ENCODE results near the gene SERPINA4. TPM values are rescaled to one million over a fixed set of nuclear protein-coding genes. Genes with fewer than 3 reads are reported as not detected.

SERPINA4 gene, protein sequence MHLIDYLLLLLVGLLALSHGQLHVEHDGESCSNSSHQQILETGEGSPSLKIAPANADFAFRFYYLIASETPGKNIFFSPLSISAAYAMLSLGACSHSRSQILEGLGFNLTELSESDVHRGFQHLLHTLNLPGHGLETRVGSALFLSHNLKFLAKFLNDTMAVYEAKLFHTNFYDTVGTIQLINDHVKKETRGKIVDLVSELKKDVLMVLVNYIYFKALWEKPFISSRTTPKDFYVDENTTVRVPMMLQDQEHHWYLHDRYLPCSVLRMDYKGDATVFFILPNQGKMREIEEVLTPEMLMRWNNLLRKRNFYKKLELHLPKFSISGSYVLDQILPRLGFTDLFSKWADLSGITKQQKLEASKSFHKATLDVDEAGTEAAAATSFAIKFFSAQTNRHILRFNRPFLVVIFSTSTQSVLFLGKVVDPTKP
- polyA plus RNA-seq (ENCODE audit: insufficient read length in 3 of 3): 1 to 10 TPM in 2 of 3 donors, under 1 TPM in 1; 0.70 to 1.5 (median 1.5) TPM
- long read RNA-seq, donor 1: 0 reads
- long read RNA-seq, donor 2, partial matches to known transcripts: 0 of 1 reads
- long read RNA-seq, donor 2, other reads (novel, unspliced or antisense): 0 of 1 reads
- long read RNA-seq, donor 3: 0 reads
- long read RNA-seq, donor 4, partial matches to known transcripts: 0 of 1 reads
- long read RNA-seq, donor 4, other reads (novel, unspliced or antisense): 0 of 1 reads
- long read RNA-seq, donor 5: 0 reads
- long read RNA-seq, donor 6, partial matches to known transcripts: 0 of 1 reads
- long read RNA-seq, donor 6, other reads (novel, unspliced or antisense): 0 of 1 reads
- long read RNA-seq, donor 7: 0 reads
- long read RNA-seq, donor 8: 0 reads
- long read RNA-seq, donor 9, partial matches to known transcripts: 0 of 1 reads
- long read RNA-seq, donor 9, other reads (novel, unspliced or antisense): 0 of 1 reads
- long read RNA-seq, donor 10: 0 reads
- long read RNA-seq, donor 11: 0 reads
- long read RNA-seq, donor 12: 0 reads
- long read RNA-seq, donor 13: 0 reads
- long read RNA-seq, donor 14: 0 reads
- long read RNA-seq, donor 15: 0 reads
- long read RNA-seq, donor 16, partial matches to known transcripts: 0 of 1 reads
- long read RNA-seq, donor 16, other reads (novel, unspliced or antisense): 0 of 1 reads

DNA sequence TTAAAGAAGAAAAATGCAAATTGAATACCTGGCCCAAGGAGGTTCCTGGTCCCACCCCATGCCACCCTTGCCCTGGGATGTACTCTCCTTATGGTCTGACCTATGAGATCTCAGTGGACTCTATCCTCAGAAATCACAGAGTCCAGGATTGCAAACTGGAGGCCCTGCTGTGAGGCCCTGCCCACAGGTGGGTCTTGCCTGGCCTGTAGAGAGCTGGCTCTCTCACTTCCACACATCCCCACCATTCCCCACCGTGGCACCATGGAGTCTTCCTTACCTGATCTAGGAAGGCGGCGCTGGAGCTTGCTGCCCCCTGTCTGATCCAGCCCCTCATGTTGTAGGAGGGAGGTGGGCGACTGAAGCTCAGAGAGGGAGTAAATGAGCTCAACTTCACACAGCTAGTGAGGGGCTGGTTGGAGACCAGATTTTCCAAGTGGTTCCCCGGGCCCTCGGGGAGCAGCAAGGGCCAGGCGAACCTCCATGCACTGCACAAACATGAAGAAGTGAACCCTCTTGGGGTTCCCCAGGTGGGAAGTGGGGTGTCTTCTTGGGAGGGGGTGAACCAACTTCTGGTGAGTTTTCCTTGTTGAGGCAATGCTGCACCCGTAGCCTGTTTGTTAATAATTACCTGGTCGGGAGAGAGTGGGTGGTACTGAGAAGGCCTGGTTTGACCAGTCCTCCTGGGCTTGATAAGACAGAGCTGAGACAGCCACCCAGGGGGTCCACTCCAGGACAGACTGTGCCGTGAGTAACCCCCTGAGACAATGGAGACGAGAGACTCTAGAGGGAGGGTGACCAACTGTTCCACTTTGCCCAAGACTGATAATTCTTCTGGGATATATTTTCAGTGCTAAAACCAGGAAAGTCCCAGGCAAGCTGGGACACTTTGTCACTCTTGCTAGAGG is at the start of gene SERPINA4:
Gene SERPINA4 (plus strand): TSS at position 692 of the 905 bp plus-strand sequence. CDS start 2,041 bp downstream, outside the sequence.
- no peak for DNase-seq (ENCODE audit: extremely low read depth in 1 of 11, low read depth in 9 of 11, low spot score in 4 of 11)

DNA sequence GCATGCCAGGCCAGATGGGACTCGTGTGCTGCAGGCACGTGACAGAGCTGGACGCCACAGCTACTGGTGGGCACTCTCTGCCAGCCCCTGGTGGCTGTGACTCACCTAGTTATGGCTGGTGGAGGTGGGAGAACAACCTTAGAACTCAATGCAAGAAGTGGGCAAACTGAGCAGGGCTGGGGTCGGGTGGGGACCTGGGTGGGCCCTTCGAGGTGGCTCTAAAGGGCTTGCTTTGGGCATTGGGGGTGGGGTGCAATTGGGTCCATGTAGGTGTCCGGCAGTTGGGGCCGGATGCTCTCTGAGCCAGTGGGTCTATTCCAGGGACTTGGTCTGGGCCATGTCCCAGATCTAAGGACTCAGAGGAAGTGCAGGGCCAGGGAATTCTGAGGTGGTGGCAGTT is 46.9 kb upstream of the SERPINA4 start:
- no peak for DNase-seq (ENCODE audit: extremely low read depth in 1 of 11, low read depth in 9 of 11, low spot score in 4 of 11)

DNA sequence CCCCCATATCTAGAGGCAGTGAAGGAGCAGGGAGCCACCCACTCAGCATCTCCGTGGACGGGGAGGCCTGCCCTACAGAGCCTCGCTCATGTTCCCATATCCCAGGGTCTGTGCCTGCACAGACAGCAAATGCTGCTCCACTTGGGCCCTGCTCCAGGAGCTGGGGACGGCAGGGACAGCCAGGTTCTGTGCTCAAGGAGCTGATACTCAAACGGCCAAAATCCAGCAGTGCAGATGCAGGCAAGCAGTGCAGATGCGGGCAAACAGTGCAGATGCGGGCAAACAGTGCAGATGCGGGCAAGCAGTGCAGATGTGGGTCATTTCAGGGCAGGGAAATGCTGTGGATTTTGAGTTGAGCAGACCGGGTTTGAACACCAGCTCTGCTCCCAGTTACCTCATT is 45.8 kb upstream of the SERPINA4 start:
- DNase-seq (ENCODE audit: extremely low read depth in 1 of 11, low read depth in 9 of 11, low spot score in 4 of 11): no peak

DNA sequence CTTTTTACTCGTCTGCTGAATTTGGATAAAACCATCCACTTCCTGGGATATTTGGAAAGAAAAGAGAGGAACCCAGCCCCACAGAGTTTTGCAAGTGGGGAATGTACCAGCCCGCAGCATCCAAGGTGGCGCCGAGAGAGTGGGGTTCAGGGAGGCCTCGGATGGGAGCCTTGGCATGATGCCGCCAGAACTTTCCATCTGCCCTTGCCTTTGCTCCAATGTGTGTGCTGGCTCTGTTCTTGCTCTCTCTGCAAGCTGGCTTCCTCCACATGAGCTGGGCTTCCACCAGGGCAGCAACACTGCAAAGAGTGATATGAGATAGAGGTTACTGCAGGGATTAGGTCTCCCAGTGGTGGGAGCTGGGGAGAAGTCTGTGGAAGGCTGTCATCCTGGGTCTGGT is 45.4 kb upstream of the SERPINA4 start:
- DNase-seq (ENCODE audit: extremely low read depth in 1 of 11, low read depth in 9 of 11, low spot score in 4 of 11): no peak

DNA sequence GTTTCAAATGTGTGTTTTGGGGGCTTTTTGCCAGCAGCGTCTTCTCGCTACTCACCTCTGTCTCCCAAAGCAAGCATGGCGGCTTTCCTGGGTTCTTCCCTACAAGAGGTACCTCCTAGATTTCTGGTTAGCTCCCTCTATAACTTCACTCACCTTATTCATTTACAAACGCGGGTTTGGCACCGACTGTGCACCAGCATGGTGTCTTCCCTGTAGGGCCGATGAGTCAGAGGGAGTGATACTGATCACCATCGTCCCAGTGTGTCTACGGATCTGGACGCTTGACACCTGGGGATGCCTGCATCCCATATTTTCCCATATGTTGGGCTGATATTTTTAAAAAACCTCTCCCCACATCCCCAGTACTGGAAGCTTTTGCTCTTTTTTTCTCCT is 44.0 kb upstream of the SERPINA4 start:
- no peak for DNase-seq (ENCODE audit: extremely low read depth in 1 of 11, low read depth in 9 of 11, low spot score in 4 of 11)

DNA sequence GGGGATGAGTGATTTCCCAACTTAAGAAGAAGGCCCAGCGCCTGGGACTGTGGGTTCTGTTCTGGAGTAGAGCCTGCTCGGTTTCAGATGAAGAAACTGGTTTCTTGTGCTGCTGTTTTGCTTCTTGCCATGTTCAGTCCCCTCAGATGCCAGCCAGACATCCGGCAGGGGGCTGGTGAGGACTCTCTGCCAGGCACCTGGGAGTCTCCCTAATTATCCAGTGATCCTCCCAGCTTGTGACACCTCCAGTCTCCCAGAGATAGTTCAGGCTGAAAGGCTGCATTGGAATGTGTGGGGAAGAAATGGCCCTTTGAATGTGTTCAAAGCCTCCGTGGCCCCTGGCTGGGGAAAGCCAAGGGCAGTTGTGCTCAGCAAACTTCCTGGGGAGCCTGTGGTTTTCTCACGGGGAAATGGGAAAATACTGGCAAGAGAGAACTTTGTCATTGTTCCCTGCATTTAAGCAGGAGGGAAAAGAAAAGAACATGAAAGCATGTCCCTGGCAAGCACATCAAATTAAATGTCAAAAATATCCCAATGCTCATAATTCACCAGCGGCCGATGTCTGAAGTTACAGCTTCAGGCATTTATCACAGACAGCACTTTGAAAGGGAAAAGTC is 43.5 kb upstream of the SERPINA4 start:
- DNase-seq (ENCODE audit: extremely low read depth in 1 of 11, low read depth in 9 of 11, low spot score in 4 of 11): no peak

DNA sequence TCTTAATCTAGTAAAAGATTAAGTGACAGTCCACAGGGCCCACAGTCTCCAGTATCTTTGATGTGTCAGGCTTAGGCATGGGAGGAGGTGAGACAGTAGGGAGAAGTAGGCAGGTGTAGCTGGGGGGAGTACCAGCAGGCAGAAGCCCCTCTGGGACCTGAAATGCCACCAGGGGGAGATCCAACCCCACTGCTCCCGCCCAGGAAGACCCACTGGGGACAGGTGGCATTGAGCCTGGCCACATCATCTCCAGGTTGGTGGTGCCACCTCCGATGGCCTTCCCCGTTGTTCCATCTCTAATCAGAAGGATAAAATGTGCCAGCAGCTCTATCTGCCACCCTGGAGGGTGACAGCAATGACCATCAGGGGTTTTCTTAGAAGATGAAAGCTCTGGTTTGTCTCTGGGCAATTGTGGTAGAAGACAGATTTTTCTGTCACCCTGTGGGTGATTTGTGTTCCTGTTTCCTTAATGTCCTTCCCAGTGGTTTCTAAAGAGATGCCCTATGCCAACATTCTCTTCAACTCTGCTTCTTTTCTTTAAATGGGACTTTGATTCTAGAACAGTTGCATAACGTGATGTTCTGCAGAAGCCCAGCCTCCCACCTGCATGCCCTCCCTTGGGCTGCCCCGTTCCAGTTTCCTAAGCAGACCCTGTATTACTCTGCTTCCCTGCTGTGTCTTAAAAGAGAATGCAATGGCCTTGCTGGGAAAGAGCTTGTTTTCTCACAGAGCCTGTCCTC is 39.7 kb upstream of the SERPINA4 start:
- no peak for DNase-seq (ENCODE audit: extremely low read depth in 1 of 11, low read depth in 9 of 11, low spot score in 4 of 11)

DNA sequence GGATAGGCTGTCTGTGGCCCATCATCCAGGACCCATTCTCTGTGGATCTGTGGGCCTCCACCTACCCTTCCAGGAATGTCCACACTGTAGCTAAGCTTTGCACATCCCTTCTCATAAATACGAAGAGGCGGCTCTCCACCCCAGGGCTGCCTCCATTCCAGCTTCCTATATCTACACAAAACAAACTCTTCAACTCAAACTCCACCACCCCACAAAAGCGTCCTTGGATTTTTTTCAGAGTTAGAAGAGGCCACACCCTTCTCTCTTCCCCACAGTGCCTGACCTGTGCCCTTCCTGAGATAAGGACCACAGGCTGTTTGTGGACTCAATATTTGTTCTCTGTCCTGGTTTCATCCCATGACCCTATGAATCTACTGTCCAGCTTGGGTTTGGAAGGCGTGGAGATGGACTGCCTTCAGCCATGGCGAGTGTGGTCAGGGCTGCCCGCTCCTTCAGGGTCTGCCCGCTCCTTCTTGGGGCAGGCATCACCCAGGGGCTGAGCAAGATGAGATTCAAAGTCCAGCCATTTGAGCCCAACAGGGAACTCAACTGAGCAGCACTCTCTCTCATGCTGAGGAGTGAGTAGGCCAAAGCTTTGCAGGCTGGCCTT is 39.0 kb upstream of the SERPINA4 start:
- DNase-seq (ENCODE audit: extremely low read depth in 1 of 11, low read depth in 9 of 11, low spot score in 4 of 11): no peak

DNA sequence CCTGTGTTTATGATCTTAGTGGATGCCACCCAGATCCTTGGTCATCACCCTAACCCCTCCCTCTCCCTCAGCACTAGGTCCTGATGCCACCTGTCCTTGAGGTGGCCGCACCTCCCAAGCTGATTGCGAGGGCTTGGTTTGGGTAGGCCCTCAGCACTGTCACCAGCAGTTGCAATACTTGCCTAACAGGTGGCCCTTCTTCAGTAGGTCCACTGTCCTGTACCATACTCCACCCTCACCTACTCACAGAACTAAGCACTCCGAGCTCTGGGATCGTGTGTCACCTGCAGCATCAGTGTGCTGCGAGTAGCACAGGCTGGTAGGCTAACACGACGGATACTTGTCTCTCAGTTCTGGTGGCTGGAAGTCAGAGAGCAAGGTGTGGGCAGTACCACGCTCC is 38.0 kb upstream of the SERPINA4 start:
- no peak for DNase-seq (ENCODE audit: extremely low read depth in 1 of 11, low read depth in 9 of 11, low spot score in 4 of 11)

DNA sequence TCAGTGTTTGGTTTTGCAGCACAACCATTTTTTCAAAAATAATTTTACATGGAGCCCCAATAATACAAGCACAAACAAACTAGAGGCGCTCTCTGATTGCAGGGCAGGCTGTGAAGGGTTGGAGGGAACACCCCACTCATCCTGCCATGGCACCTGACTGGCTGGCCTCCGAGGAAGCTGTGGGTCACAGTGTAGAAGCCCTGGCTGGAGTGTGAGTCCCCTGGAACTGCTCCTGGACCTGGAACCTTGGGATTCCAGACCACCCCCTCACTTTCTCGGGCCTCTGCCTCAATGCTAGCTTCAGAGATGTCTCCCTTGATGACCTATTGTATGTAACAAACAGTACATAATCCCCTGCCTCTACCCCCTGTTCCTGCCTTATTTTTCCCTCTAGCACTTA is 37.1 kb upstream of the SERPINA4 start:
- no peak for DNase-seq (ENCODE audit: extremely low read depth in 1 of 11, low read depth in 9 of 11, low spot score in 4 of 11)

DNA sequence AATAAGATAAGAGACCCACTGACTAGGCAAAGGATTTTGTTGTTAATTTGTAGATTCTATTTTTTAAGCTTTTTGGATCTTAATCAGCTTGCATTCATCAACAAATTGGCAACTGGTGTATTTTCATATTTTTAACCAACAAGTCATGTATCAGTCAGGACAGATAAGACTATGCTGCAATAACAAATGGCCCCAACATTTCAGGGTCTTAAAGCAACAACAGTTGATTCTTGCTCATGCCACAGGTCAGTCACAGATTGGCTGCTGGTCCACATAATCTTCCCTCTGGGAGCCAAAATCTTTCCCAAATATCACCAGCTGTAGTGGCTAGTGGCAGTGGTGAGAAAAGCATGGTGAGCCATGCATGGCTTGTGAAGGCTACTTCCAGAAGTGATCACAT is 30.1 kb upstream of the SERPINA4 start:
- DNase-seq (ENCODE audit: extremely low read depth in 1 of 11, low read depth in 9 of 11, low spot score in 4 of 11): no peak

DNA sequence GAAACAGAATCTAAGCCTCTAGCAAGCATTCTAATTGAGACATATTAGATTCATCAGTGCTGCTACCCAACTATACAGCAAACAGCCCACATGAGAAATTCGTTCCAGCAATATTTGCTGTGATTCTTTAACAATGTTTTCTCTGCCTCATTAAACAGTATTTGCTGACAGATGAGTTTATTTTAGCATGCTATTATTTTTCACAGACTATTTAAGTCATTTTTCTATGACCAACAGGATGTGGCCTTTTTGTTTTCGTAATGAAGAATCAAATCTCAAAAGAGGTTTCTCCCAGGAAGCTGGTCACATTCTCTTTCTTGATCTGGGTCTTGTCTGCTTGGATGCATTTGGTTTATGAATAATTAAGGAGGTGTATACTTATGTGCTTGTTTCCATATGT is 28.8 kb upstream of the SERPINA4 start:
- DNase-seq (ENCODE audit: extremely low read depth in 1 of 11, low read depth in 9 of 11, low spot score in 4 of 11): no peak

DNA sequence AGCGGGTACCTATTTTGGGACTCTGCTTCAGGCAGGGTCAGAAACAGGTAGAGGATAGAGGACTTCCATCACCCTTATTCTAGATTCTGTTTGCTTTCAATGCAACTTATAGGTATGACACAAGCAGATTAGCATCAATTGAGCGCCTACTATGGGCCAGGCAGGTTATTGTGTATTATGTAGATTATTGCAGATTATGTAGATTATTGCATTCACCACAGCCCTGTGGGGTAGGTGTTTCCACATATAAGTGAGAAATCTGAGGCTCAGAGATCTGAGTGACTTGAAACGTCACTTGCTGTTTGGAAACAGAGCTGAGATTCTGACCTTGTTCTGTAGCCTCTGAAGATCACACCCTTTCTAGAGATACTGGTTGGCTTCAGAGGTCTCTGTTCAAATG is 25.7 kb upstream of the SERPINA4 start:
- DNase-seq (ENCODE audit: extremely low read depth in 1 of 11, low read depth in 9 of 11, low spot score in 4 of 11): no peak

DNA sequence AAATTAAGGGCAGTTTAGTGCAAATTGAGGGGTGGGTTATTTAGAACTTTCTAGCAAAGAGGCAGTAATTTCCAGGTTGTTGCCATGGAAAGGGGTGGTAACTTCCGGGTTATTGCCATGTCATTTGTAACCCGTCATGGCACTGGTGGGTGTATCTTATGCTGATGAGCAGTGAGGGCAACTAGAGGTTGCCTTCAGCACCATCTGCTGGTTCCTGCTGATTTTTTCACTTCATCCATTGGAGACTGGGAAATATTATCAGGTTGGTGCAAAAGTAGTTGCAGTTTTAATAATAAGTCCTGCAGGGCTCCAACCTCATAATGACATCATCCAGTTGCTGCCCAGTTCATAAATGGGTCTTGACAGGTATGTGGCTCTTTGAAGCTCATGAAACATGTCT is 24.4 kb upstream of the SERPINA4 start:
- DNase-seq (ENCODE audit: extremely low read depth in 1 of 11, low read depth in 9 of 11, low spot score in 4 of 11): no peak

DNA sequence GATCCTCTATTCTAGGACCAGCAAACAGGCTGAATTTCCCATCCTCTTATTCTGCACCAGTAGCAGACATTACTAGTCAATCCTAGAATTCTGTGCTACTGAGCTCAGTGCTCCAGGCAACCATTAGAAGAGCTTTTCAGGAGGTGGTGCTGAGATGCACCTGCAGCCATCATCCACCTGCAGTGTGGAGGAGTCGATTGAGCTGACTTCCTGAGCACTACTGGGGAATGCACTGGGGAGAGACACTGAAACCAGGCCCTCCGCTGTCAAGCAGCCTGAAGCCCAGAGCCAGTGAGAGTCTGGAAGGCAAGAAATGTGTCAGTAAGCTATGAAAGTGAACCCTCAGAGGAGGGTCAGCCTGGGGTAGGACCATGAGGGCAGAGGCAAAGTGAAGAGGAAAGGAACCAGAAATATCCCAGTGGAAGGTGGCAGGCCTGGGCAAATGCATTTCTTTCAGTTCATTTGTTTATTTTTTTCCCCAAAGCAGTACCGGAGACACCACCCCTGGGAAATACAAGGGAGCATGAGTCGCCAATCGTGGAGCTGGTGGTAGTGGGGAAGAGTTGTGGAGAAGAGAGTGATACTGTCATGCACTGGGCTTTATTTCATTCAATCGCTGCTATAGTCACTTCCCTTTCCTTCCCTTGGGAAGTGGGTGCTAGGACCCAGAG is 23.0 kb upstream of the SERPINA4 start:
- no peak for DNase-seq (ENCODE audit: extremely low read depth in 1 of 11, low read depth in 9 of 11, low spot score in 4 of 11)

DNA sequence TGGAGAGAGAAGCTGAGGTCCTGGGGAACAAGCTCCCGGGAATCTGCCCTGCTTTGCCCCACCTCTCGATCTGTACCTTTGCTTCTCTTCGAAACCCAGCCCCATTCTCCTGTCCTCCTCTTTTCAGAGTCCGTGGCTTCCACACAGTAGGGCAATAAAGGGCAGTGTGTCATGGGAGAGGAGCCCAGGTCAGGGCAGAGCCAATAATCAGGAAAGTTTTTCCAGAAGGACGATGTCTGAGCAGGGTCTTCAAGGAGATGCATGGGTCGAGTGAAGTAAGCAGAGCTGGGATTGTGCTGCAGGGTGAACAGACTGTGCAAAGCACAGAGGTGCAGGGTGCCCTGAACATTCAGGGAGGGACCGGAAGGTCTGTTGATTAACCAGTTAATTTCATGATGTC is 22.1 kb upstream of the SERPINA4 start:
- no peak for DNase-seq (ENCODE audit: extremely low read depth in 1 of 11, low read depth in 9 of 11, low spot score in 4 of 11)
